Activated CD4-positive, CD25-positive, alpha-beta regulatory T cell treated with anti-CD3 and anti-CD28 coated beads, Interleukin-2, amount 50 U/mL, for 24 hours (primary cell): ENCODE data around the gene ATF6.
A peak's percentile ranks its signal among the peaks of the same experiment; 100 is the strongest.

Source experiments
- ATAC-seq, 2 donors: fragments of 150-1000 bp; cut with Tn5 transposase; one replicate each; pipeline ENCODE4 v1.10.0; 2021; ENCODE audit warnings: mild to moderate bottlenecking in 1 of 2, moderate library complexity in 1 of 2

The ATF6 gene

GRCh38 chr1:161945306-161946060, 179.4 kb downstream of the ATF6 start:
- no peak for ATAC-seq

- no peak for ATAC-seq
Observed at GRCh38 chr1:161946071-161946987, 180.2 kb downstream of the ATF6 start.

- no peak for ATAC-seq
Observed at GRCh38 chr1:161948435-161948834, 182.3 kb downstream of the ATF6 start.

- ATAC-seq: no peak
Observed at GRCh38 chr1:161949548-161949947, 183.4 kb downstream of the ATF6 start.

- no peak for ATAC-seq
Observed at GRCh38 chr1:161950377-161950776, 184.3 kb downstream of the ATF6 start.

- no peak for ATAC-seq
Observed at GRCh38 chr1:161951646-161952045, 185.5 kb downstream of the ATF6 start.

GRCh38 chr1:161952607-161953172, 186.6 kb downstream of the ATF6 start:
- ATAC-seq: no peak

- no peak for ATAC-seq
Observed at GRCh38 chr1:161953256-161953920, 187.3 kb downstream of the ATF6 start.

GRCh38 chr1:161954050-161954449, 187.9 kb downstream of the ATF6 start:
- ATAC-seq: no peak

- no peak for ATAC-seq
Observed at GRCh38 chr1:161954466-161954865, 188.3 kb downstream of the ATF6 start.

- no peak for ATAC-seq
Observed at GRCh38 chr1:161955606-161956005, 189.5 kb downstream of the ATF6 start.

GRCh38 chr1:161956097-161956496, 190.0 kb downstream of the ATF6 start:
- no peak for ATAC-seq

- ATAC-seq: no peak
Observed at GRCh38 chr1:161956930-161957329, 190.8 kb downstream of the ATF6 start.

- no peak for ATAC-seq
Observed at GRCh38 chr1:161958425-161958824, 192.3 kb downstream of the ATF6 start.

- peak; percentile 96 to 98 for ATAC-seq
Observed at GRCh38 chr1:161962091-161962887, 196.2 kb downstream of the ATF6 start.

GRCh38 chr1:161966067-161966466, 199.9 kb downstream of the ATF6 start:
- ATAC-seq: no peak

GRCh38 chr1:161970036-161970435, 203.9 kb downstream of the ATF6 start:
- no peak for ATAC-seq

GRCh38 chr1:161970633-161971032, 204.5 kb downstream of the ATF6 start:
- ATAC-seq: no peak

GRCh38 chr1:161972828-161973227, 206.7 kb downstream of the ATF6 start:
- ATAC-seq: no peak

GRCh38 chr1:161973924-161974845, 208.1 kb downstream of the ATF6 start:
- ATAC-seq: no peak
